ENCODE measurements around the gene AMN1. TPM values are rescaled to one million over a fixed set of nuclear protein-coding genes. Genes with fewer than 3 reads are reported as not detected.
"Not testable (repeated sequence)": the region's sequence is repeated elsewhere in the genome, so short reads cannot be mapped to it uniquely, and the experiment has no call there.

AMN1 gene
- total RNA-seq, 4 donors from 2014 or later: 6.5 to 10.5 (median 9.4) TPM

DNA sequence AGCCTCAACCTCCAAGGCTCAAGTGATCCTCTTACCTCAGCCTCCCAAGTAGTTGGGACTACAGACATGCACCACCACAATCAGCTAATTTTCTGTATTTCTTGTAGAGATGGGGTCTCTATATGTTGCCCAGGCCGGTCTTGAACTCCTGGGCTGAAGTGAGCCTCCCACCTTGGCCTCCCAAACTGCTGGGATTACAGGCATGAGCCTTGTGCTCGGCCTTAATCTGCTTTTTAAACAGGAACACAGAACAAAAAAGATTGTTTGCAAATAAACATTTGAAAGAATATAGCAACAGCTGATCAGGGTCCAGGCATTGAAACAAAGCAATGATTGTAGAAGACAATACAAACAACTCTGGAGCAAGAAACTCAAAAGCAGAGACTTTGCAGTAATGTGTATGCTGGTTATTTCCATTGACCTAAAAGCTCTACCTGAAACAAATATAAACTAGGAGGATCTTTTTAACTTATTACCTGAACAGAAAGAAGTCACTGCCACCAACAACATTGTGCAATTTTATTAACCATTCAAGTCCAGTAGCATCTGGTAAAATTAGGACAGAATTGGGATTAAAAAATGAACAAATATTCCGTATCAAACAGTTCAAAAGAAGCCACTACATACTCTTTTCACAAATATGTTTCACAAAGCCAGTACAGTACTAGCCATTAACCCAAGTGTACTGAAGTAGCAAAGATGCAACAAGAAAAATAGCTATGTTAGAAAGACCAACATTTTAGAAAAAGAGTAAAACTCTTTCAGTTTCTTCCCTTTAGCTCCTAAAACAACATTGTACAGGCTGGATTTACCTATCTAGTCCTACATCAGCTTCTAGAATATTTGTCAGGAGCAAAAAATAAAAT lies 14.2 kb downstream of the AMN1 start:
- TF ChIP-seq EP300 (IDR thresholded peaks at IDR 0.05): no peak
- no peak for TF ChIP-seq POLR2A (IDR thresholded peaks at IDR 0.05)
- TF ChIP-seq, protein P1, sequence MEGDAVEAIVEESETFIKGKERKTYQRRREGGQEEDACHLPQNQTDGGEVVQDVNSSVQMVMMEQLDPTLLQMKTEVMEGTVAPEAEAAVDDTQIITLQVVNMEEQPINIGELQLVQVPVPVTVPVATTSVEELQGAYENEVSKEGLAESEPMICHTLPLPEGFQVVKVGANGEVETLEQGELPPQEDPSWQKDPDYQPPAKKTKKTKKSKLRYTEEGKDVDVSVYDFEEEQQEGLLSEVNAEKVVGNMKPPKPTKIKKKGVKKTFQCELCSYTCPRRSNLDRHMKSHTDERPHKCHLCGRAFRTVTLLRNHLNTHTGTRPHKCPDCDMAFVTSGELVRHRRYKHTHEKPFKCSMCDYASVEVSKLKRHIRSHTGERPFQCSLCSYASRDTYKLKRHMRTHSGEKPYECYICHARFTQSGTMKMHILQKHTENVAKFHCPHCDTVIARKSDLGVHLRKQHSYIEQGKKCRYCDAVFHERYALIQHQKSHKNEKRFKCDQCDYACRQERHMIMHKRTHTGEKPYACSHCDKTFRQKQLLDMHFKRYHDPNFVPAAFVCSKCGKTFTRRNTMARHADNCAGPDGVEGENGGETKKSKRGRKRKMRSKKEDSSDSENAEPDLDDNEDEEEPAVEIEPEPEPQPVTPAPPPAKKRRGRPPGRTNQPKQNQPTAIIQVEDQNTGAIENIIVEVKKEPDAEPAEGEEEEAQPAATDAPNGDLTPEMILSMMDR (IDR thresholded peaks at IDR 0.05): no peak
- 86 to 88% methylated on average over 3 of the region's 3 CpGs for WGBS, 2 donors

DNA sequence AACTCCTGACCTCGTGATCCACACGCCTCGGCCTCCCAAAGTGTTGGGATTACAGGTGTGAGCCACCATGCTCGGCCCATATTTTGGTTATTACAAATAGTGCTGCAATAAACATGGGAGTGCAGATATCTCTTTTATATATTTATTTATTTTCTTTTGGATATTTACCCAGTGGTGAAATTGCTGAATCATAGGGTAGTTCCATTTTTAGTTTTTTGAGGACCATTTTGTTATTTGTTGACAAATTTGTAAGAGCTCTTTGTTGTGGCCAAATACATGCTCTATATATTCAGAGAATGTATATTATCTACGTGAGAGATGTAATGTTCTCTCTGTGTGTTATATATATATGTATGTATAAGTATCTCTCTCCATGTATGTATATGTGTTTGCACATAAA lies 15.9 kb downstream of the AMN1 start:
- TF ChIP-seq, protein P1 (IDR thresholded peaks at IDR 0.05): no peak
- TF ChIP-seq POLR2A (IDR thresholded peaks at IDR 0.05): no peak
- Histone ChIP-seq H3K27me3 (no peaks in the 10 kb centered on the region), H3K9me3 (peaks cover 0 to 22% (median 2%) of the 10 kb centered on the region in 4 donors), H3K27ac (no peak overlapping the region), H3K4me1 (no peaks in the 10 kb centered on the region), H3K4me3 (no peak overlapping the region), H3K36me3 (peaks cover 0 to 22% (median 0%) of the 10 kb centered on the region in 3 donors)
- 79 to 87% methylated on average over 5 of the region's 5 CpGs for WGBS, 2 donors
- no peak for DNase-seq (ENCODE audit: low spot score in 2 of 2)

More for the DNA sequence above, 14.2 kb downstream of the AMN1 start:
- Histone ChIP-seq H3K27ac (no peak overlapping the region), H3K27me3 (no peaks in the 10 kb centered on the region), H3K4me3 (no peak overlapping the region), H3K4me1 (no peaks in the 10 kb centered on the region), H3K9me3 (peaks cover 0 to 4% (median 0%) of the 10 kb centered on the region in 4 donors), H3K36me3 (peaks cover 0 to 19% (median 0%) of the 10 kb centered on the region in 3 donors)
- no peak for DNase-seq (ENCODE audit: low spot score in 2 of 2)

DNA sequence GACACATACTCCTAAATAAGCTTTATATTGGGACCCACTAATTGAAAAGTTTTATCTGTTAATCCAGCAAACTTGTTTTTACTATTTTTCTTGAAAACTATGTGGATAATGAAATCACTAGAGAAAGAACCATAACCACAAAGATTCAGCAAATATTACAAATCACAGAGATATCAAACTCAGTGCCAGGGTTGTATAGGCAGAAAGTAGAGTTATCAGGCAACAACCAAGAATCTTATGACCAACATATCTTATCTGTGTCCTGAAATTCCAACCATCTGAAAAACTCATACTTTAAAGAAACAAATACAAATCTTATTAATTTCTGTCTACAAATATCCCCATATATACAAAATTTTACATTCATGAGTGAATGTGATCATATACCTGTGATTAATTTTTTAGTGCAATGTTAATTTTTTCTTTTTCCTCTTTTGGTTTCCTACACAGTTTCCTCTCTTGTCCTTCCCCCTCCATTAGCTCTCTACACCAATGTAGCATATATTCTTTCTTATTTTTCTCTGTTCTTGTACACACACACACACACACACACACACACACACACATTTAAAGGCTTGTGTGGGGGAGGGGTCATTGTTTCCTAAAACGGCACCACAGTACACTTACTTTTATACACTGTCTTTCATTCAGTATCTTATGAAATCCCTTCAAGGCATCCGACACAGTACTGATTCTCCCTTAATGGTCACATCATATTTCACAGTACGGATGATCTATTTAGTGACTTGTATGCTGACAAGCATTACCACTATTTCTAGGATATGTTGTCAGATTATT lies 18.6 kb downstream of the AMN1 start:
- TF ChIP-seq POLR2A (IDR thresholded peaks at IDR 0.05) (no peak), EP300 (IDR thresholded peaks at IDR 0.05) (no peak)
- TF ChIP-seq, protein P1 (IDR thresholded peaks at IDR 0.05): no peak
- 48 to 58% methylated on average over 3 of the region's 3 CpGs for WGBS, 2 donors
- Histone ChIP-seq H3K9me3 (peaks cover 0 to 29% (median 2%) of the 10 kb centered on the region in 4 donors), H3K4me3 (no peak overlapping the region), H3K4me1 (no peaks in the 10 kb centered on the region), H3K36me3 (peaks cover 0 to 37% (median 0%) of the 10 kb centered on the region in 3 donors), H3K27ac (no peak overlapping the region), H3K27me3 (no peaks in the 10 kb centered on the region)
- DNase-seq (ENCODE audit: low spot score in 2 of 2): no peak

DNA sequence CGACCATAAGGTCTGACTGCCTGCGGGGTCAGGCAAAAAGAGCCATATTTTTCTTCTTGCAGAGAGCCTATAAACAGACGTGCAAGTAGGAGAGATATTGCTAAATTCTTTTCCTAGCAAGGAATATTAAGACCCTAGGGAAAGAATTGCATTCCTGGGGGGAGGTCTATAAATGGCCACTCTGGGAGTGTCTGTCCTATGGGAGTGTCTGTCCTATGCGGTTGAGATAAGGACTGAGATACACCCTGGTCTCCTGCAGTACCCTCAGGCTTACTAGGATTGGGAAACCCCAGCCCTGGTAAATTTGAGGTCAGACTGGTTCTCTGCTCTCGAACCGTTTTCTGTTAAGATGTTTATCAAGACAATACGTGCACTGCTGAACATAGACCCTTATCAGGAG lies 20.7 kb downstream of the AMN1 start:
- H3K4me1 ChIP-seq: not testable (repeated sequence)
- 95 to 100% methylated on average over 7 of the region's 7 CpGs for WGBS, 2 donors

DNA sequence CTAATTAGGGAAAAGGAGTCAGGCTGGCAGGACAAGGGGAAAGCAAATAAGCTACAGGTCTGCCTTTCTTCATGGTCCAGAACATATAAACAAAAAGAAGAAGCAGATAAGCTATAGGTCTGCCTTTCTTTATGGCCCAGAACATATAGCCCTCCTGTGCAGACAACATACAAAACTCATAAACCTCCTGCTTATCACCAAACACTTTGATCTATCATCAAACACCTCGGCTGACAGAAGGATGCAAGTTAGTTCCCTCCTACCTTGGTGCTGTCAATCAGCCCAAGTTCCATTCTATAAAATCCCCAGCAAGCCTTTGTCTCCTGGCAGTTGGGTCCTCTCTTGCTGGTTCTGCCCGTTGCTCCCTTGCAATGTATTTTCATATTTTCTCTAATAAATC lies 23.2 kb downstream of the AMN1 start:
- Histone ChIP-seq H3K27me3 (no peaks in the 10 kb centered on the region), H3K4me1 (no peaks in the 10 kb centered on the region), H3K36me3 (peaks cover 0 to 45% (median 0%) of the 10 kb centered on the region in 3 donors), H3K27ac (no peak overlapping the region), H3K9me3 (peaks cover 0 to 25% (median 2%) of the 10 kb centered on the region in 4 donors), H3K4me3 (no peak overlapping the region)
- DNase-seq (ENCODE audit: low spot score in 2 of 2): no peak
- TF ChIP-seq, protein P1 (IDR thresholded peaks at IDR 0.05): no peak
- no peak for TF ChIP-seq POLR2A (IDR thresholded peaks at IDR 0.05)
- no peak for TF ChIP-seq EP300 (IDR thresholded peaks at IDR 0.05)
- WGBS, 2 donors: 72 to 74% methylated on average over 2 of the region's 2 CpGs

More for the DNA sequence above, 20.7 kb downstream of the AMN1 start:
- H3K27me3 ChIP-seq; H3K4me3 ChIP-seq; H3K27ac ChIP-seq; DNase-seq (ENCODE audit: low spot score in 2 of 2): not testable (repeated sequence)
- H3K36me3 ChIP-seq: peaks cover 0 to 37% (median 0%) of the 10 kb centered on the region in 3 donors
- H3K9me3 ChIP-seq: peaks cover 0 to 29% (median 2%) of the 10 kb centered on the region in 4 donors

All from tibial nerve (tissue), 4 donors.